Activated naive CD4-positive, alpha-beta T cell treated with anti-CD3 and anti-CD28 coated beads for 36 hours (primary cell): ENCODE results near the gene CSF1. TPM values are rescaled to one million over a fixed set of nuclear protein-coding genes. Genes with fewer than 3 reads are reported as not detected.

Source experiments
- CTCF ChIA-PET: fragments of 350-600 bp; sonication (Branson Sonifier 250); formaldehyde crosslinking; loops from one replicate; lab custom pipeline; 2021; ENCODE audit warnings: antibody characterized with exemption; lab: Charles Lee
- DNase-seq: peaks from one replicate; pipeline ENCODE4 v3.0.0-alpha.2; 2020
- H3K27ac Mint-ChIP-seq: one replicate; pipeline ENCODE4 v1.8.0; 2021; ENCODE audit warnings: mild to moderate bottlenecking, mixed read lengths
- H3K27me3 Mint-ChIP-seq: one replicate; pipeline ENCODE4 v1.8.0; 2021; ENCODE audit warnings: low read depth, mixed read lengths
- H3K36me3 Mint-ChIP-seq: one replicate; pipeline ENCODE4 v1.8.0; 2021; ENCODE audit warnings: low read depth, mixed read lengths
- H3K4me1 Mint-ChIP-seq: one replicate; pipeline ENCODE4 v1.8.0; 2021; ENCODE audit warnings: low read depth, mixed read lengths
- H3K4me3 Mint-ChIP-seq: one replicate; pipeline ENCODE4 v1.8.0; 2021; ENCODE audit warnings: mild to moderate bottlenecking, moderate library complexity, mixed read lengths
- H3K9me3 Mint-ChIP-seq: one replicate; pipeline ENCODE4 v1.8.0; 2021; ENCODE audit warnings: mixed read lengths
- intact Hi-C: fragments of 100-400 bp; cut with micrococcal nuclease; formaldehyde crosslinking; loops from one replicate; pipeline ENCODE4 v1.15.1; 2023
- total RNA-seq, 2 experiments: library from RNA; stranded (reverse); gene quantifications; one replicate each; pipeline ENCODE4 v1.2.3, GENCODE V29; 2021

The CSF1 gene
- total RNA-seq, 2 experiments from 2014 or later, result 12.0 to 13.5 TPM

GRCh38 chr1:109907190-109907774 is 3.4 kb upstream of the CSF1 start:
- Mint-ChIP-seq H3K27ac (no peak overlapping the region), H3K9me3 (no peaks in the 10 kb centered on the region), H3K27me3 (no peaks in the 10 kb centered on the region), H3K36me3 (no peaks in the 10 kb centered on the region), H3K4me1 (peaks cover 41% of the 10 kb centered on the region), H3K4me3 (no peak overlapping the region)
- intact Hi-C loops, result loop anchor here (2.0 to 5.0 kb wide), 2 partner anchors 360 to 405 kb away; no protein-coding TSS in a partner anchor
- DNase-seq, result no peak
- CTCF ChIA-PET, result interaction anchor here (1.0 to 1.4 kb wide), 5 partner anchors 13 to 133 kb away, joined by 3 to 5 read pairs (median 4); no protein-coding TSS in a partner anchor

DNA sequence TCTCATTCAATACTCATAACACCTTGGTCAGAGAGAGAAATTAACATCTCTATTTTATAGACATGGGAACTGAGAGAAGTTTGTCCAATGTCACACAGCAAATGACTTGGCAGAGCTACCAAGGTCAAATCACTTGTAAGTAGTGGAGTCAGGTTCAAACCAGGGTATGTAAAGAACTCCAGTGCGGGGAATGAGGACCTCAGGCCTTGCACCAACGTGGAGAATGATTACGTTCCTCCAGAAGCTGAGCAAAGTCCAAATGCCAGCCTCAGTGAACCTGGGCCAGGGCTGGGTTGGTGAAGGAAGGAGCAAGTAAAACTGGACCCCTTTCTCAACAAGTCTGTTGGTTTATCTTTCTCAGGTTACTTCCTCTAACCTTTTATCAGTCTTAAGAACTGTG is 1.8 kb upstream of the CSF1 start:
- H3K27me3 Mint-ChIP-seq, result no peaks in the 10 kb centered on the region
- intact Hi-C loops, result loop anchor here (2.0 to 5.0 kb wide), 2 partner anchors 407 to 970 kb away; no protein-coding TSS in a partner anchor
- H3K36me3 Mint-ChIP-seq, result peaks cover 3% of the 10 kb centered on the region
- peaks cover 53% of the 10 kb centered on the region for H3K4me1 Mint-ChIP-seq
- CTCF ChIA-PET, result interaction anchor here (1.4 kb wide), 1 partner anchor 118 kb away, joined by 5 read pairs; no protein-coding TSS in a partner anchor
- no peak overlapping the region for H3K27ac Mint-ChIP-seq
- no peaks in the 10 kb centered on the region for H3K9me3 Mint-ChIP-seq
- no peak for DNase-seq
- no peak overlapping the region for H3K4me3 Mint-ChIP-seq

GRCh38 chr1:109909561-109909960 is 1.1 kb upstream of the CSF1 start:
- CTCF ChIA-PET, result no interaction called here
- H3K27me3 Mint-ChIP-seq, result no peaks in the 10 kb centered on the region
- peak overlapping the region; percentile 82 for H3K4me3 Mint-ChIP-seq
- H3K27ac Mint-ChIP-seq, result peak overlapping the region; percentile 65
- intact Hi-C loops, result loop anchor here (2.0 to 5.0 kb wide), 2 partner anchors 407 to 969 kb away; no protein-coding TSS in a partner anchor
- H3K4me1 Mint-ChIP-seq, result peaks cover 54% of the 10 kb centered on the region
- no peak for DNase-seq
- no peaks in the 10 kb centered on the region for H3K9me3 Mint-ChIP-seq
- H3K36me3 Mint-ChIP-seq, result peaks cover 5% of the 10 kb centered on the region

DNA sequence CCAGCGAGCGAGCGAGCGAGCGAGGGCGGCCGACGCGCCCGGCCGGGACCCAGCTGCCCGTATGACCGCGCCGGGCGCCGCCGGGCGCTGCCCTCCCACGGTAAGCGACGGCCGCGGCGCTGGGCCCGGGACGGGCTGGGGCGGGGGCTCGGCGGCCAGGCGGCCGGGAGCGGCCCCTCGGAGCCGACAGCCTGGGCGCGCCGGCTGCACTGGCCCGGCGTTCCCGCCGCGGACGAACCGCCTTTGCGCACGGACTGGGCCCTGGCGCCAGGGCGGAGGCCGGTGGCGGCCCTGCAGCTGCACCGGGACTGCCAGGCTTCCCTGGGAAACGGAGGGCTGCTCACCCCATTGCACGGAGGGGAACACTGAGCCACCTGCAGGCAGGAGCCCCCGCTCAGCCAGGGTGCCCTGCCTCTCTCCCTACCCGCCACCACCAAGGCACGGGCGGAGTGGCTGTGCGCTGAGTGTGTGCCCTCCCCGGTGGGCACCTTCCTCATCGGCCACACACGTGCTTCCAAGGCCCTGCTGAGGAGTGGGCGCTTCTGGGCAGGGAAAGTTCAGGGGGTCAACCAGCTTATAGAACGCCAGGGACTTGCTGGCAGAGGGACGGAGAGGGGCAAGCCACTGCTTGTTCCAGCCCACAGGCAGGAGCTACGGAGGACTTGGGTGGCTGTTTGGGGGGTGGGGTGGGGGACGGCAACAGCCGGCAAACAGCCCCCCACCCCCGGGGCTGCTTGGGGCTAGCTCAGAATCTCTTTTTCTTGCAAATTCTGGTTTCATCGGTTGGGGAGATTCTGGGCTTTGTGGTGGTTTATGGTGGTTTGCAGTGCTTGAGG is 532 bp downstream of the CSF1 start:
- Mint-ChIP-seq H3K27ac (peak overlapping the region; percentile 81), H3K4me1 (peaks cover 44% of the 10 kb centered on the region), H3K4me3 (peak overlapping the region; percentile 82), H3K9me3 (no peaks in the 10 kb centered on the region), H3K27me3 (no peaks in the 10 kb centered on the region), H3K36me3 (peaks cover 12% of the 10 kb centered on the region)
- CTCF ChIA-PET, result interaction anchor here (0.9 to 1.9 kb wide), 4 partner anchors 23 to 134 kb away, joined by 3 to 5 read pairs (median 4); no protein-coding TSS in a partner anchor
- peak; percentile 34 for DNase-seq
- intact Hi-C loops, result loop anchor here (1.0 to 2.0 kb wide), 3 partner anchors 74 to 134 kb away; partner anchors contain the start of gene AHCYL1

DNA sequence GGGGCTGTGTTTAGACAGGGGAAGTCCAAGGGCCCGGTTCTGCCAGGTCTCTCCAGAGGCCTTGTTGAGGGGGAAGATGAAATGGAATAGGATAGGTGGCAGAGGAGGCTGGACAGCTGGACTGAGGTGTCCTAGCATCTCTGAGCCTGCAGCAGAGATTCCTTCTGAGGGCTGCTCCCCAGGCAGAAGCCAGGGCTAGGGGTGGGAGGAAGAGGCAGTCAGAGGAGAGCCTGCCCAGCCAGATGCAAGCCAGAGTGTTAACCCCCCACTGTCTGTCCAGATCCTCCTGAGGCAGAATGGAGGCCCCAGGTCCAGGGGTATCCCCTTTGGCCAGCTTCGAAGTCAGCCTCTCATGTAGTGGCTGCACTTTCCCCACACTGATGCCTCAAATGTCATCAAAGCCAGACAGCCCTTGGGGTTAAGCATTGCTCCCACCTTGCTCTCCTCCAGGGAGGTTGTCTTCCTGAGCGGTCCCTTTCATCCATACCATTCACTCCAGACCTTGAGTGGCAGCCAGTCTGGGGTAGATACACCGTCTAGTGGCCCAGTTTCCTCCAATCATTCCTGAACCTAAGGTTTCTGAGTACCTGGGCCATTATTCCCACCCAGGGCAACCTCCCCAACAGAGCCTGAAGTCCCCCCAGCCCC is 1.7 kb downstream of the CSF1 start:
- Mint-ChIP-seq H3K4me1 (peaks cover 34% of the 10 kb centered on the region), H3K36me3 (peaks cover 12% of the 10 kb centered on the region), H3K27ac (peak overlapping the region; percentile 72), H3K9me3 (no peaks in the 10 kb centered on the region), H3K27me3 (no peaks in the 10 kb centered on the region), H3K4me3 (peak overlapping the region; percentile 77)
- intact Hi-C loops, result no loop called here
- CTCF ChIA-PET, result interaction anchor here (1.8 to 1.9 kb wide), 2 partner anchors 134 to 136 kb away, joined by 5 read pairs; no protein-coding TSS in a partner anchor
- DNase-seq, result no peak

- Mint-ChIP-seq H3K27me3 (no peaks in the 10 kb centered on the region), H3K36me3 (peaks cover 15% of the 10 kb centered on the region), H3K4me1 (peaks cover 31% of the 10 kb centered on the region), H3K4me3 (peak overlapping the region; percentile 37), H3K9me3 (no peaks in the 10 kb centered on the region), H3K27ac (no peak overlapping the region)
- CTCF ChIA-PET, result interaction anchor here (2.5 kb wide), 1 partner anchor 71 kb away, joined by 13 read pairs; the partner anchor contains the start of gene AHCYL1
- intact Hi-C loops, result no loop called here
- DNase-seq, result no peak
Observed at GRCh38 chr1:109912873-109913272, 2.2 kb downstream of the CSF1 start.

GRCh38 chr1:109913360-109913879 is 2.8 kb downstream of the CSF1 start:
- H3K27me3 Mint-ChIP-seq, result no peaks in the 10 kb centered on the region
- intact Hi-C loops, result no loop called here
- H3K9me3 Mint-ChIP-seq, result no peaks in the 10 kb centered on the region

GRCh38 chr1:109914587-109915240 is 4.1 kb downstream of the CSF1 start:
- H3K4me3 Mint-ChIP-seq, result no peak overlapping the region
- no peak for DNase-seq
- intact Hi-C loops, result no loop called here
- CTCF ChIA-PET, result interaction anchor here (1.2 to 2.5 kb wide), 2 partner anchors 69 to 138 kb away, joined by 4 to 13 read pairs; partner anchors contain the start of gene AHCYL1
- peaks cover 27% of the 10 kb centered on the region for H3K36me3 Mint-ChIP-seq
- H3K27ac Mint-ChIP-seq, result no peak overlapping the region
- no peaks in the 10 kb centered on the region for H3K27me3 Mint-ChIP-seq
- no peaks in the 10 kb centered on the region for H3K9me3 Mint-ChIP-seq
- peaks cover 28% of the 10 kb centered on the region for H3K4me1 Mint-ChIP-seq

More at GRCh38 chr1:109913360-109913879, 2.8 kb downstream of the CSF1 start:
- CTCF ChIA-PET, result interaction anchor here (0.6 to 2.5 kb wide), 2 partner anchors 71 to 158 kb away, joined by 3 to 13 read pairs; partner anchors contain the start of gene AHCYL1
- Mint-ChIP-seq H3K4me3 (no peak overlapping the region), H3K36me3 (peaks cover 20% of the 10 kb centered on the region), H3K4me1 (peaks cover 31% of the 10 kb centered on the region), H3K27ac (no peak overlapping the region)
- DNase-seq, result no peak

DNA sequence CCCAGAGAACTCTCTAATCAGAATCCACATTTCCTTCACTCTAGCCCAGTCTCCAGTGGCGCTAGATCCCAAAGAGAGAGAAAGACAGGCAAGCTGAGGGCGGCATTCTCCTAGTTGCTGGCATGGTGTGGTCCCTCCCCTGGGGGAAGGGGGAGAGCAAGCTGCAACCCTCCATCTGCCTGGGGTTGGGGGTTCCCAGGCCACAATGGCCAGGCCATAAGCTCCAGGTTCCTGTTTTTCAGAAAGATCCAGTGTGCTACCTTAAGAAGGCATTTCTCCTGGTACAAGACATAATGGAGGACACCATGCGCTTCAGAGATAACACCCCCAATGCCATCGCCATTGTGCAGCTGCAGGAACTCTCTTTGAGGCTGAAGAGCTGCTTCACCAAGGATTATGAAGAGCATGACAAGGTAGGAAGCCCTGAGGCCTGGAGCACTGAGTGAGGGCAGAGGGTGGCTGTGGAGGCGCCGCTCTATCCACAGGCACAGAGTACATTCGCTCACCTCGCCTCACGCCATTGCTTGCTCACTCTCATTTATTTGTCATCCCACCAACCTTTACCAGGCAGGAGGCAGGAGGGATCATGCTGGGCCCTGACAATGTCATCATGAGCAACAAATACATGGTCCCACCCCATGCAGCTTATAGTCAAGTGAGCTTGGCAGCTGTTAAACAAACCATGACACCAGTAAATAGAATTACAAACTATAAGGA is 6.6 kb downstream of the CSF1 start:
- no peaks in the 10 kb centered on the region for H3K27me3 Mint-ChIP-seq
- H3K27ac Mint-ChIP-seq, result no peak overlapping the region
- H3K9me3 Mint-ChIP-seq, result no peaks in the 10 kb centered on the region
- no peak for DNase-seq
- peaks cover 14% of the 10 kb centered on the region for H3K4me1 Mint-ChIP-seq
- CTCF ChIA-PET, result interaction anchor here (0.6 to 1.6 kb wide), 5 partner anchors 14 to 637 kb away, joined by 3 to 5 read pairs (median 3); partner anchors contain the start of gene AHCYL1
- no peak overlapping the region for H3K4me3 Mint-ChIP-seq
- H3K36me3 Mint-ChIP-seq, result peaks cover 35% of the 10 kb centered on the region
- intact Hi-C loops, result no loop called here

- H3K27me3 Mint-ChIP-seq, result no peaks in the 10 kb centered on the region
- peak; percentile 3 for DNase-seq
- H3K4me1 Mint-ChIP-seq, result peaks cover 7% of the 10 kb centered on the region
- H3K27ac Mint-ChIP-seq, result no peak overlapping the region
- H3K9me3 Mint-ChIP-seq, result no peaks in the 10 kb centered on the region
- H3K4me3 Mint-ChIP-seq, result no peak overlapping the region
- CTCF ChIA-PET, result interaction anchor here (0.6 to 1.5 kb wide), 3 partner anchors 27 to 636 kb away, joined by 3 to 5 read pairs (median 3); partner anchors contain the start of gene AHCYL1
- intact Hi-C loops, result no loop called here
- peaks cover 40% of the 10 kb centered on the region for H3K36me3 Mint-ChIP-seq
Observed at GRCh38 chr1:109917768-109918606, 7.3 kb downstream of the CSF1 start.
